ENCODE measurements around the gene SNX18.
"Not testable (repeated sequence)": the region's sequence is repeated elsewhere in the genome, so short reads cannot be mapped to it uniquely, and the experiment has no call there.

- not testable (repeated sequence) for TF ChIP-seq CTCF, POLR2A (IDR thresholded peaks at IDR 0.05)
Measured at GRCh38 chr5:54485659-54486058, 31.9 kb upstream of the SNX18 start.
